Measurements from ENCODE around the gene LACTB. TPM values are rescaled to one million over a fixed set of nuclear protein-coding genes. Genes with fewer than 3 reads are reported as not detected.

Gene LACTB
- total and polyA plus RNA-seq, 4 donors: 13.2 to 25.3 (median 19.1) TPM

GRCh38 chr15:63082366-63082765 lies 39.3 kb upstream of the LACTB start:
- Histone ChIP-seq H3K4me1 (ENCODE audit: control insufficient read depth in 4 of 4, insufficient read depth in 4 of 4, low read length in 3 of 4) (no peaks in the 10 kb centered on the region), H3K27ac (ENCODE audit: low read depth in 1 of 2, low read length in 2 of 2) (no peak overlapping the region), H3K4me3 (ENCODE audit: low read depth in 1 of 3, low read length in 3 of 3) (no peak overlapping the region), H3K36me3 (ENCODE audit: control insufficient read depth in 4 of 4, insufficient read depth in 3 of 4, low read depth in 1 of 4, low read length in 3 of 4) (no peaks in the 10 kb centered on the region), H3K9ac (ENCODE audit: low read depth in 1 of 2, low read length in 2 of 2) (no peak overlapping the region), H3K9me3 (ENCODE audit: control insufficient read depth in 4 of 4, low read length in 3 of 4) (no peaks in the 10 kb centered on the region), H3K27me3 (ENCODE audit: control insufficient read depth in 4 of 4, insufficient read depth in 4 of 4, low read length in 3 of 4) (no peaks in the 10 kb centered on the region)
- DNase-seq (ENCODE audit: low spot score): no peak
- WGBS: 61% methylated on average over 4 of the region's 4 CpGs
- TF ChIP-seq FOXA1 (IDR thresholded peaks at IDR 0.05): no peak
- TF ChIP-seq, protein P1, sequence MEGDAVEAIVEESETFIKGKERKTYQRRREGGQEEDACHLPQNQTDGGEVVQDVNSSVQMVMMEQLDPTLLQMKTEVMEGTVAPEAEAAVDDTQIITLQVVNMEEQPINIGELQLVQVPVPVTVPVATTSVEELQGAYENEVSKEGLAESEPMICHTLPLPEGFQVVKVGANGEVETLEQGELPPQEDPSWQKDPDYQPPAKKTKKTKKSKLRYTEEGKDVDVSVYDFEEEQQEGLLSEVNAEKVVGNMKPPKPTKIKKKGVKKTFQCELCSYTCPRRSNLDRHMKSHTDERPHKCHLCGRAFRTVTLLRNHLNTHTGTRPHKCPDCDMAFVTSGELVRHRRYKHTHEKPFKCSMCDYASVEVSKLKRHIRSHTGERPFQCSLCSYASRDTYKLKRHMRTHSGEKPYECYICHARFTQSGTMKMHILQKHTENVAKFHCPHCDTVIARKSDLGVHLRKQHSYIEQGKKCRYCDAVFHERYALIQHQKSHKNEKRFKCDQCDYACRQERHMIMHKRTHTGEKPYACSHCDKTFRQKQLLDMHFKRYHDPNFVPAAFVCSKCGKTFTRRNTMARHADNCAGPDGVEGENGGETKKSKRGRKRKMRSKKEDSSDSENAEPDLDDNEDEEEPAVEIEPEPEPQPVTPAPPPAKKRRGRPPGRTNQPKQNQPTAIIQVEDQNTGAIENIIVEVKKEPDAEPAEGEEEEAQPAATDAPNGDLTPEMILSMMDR (IDR thresholded peaks at IDR 0.05; ENCODE audit: low read depth, low read length, missing input control): no peak
- TF ChIP-seq, protein P2, sequence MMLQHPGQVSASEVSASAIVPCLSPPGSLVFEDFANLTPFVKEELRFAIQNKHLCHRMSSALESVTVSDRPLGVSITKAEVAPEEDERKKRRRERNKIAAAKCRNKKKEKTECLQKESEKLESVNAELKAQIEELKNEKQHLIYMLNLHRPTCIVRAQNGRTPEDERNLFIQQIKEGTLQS (IDR thresholded peaks at IDR 0.05): no peak
- TF ChIP-seq JUND (IDR thresholded peaks at IDR 0.05): no peak
- no peak for TF ChIP-seq NR2F2 (IDR thresholded peaks at IDR 0.05)
- no peak for TF ChIP-seq RXRA (IDR thresholded peaks at IDR 0.05)
- TF ChIP-seq, protein P3, sequence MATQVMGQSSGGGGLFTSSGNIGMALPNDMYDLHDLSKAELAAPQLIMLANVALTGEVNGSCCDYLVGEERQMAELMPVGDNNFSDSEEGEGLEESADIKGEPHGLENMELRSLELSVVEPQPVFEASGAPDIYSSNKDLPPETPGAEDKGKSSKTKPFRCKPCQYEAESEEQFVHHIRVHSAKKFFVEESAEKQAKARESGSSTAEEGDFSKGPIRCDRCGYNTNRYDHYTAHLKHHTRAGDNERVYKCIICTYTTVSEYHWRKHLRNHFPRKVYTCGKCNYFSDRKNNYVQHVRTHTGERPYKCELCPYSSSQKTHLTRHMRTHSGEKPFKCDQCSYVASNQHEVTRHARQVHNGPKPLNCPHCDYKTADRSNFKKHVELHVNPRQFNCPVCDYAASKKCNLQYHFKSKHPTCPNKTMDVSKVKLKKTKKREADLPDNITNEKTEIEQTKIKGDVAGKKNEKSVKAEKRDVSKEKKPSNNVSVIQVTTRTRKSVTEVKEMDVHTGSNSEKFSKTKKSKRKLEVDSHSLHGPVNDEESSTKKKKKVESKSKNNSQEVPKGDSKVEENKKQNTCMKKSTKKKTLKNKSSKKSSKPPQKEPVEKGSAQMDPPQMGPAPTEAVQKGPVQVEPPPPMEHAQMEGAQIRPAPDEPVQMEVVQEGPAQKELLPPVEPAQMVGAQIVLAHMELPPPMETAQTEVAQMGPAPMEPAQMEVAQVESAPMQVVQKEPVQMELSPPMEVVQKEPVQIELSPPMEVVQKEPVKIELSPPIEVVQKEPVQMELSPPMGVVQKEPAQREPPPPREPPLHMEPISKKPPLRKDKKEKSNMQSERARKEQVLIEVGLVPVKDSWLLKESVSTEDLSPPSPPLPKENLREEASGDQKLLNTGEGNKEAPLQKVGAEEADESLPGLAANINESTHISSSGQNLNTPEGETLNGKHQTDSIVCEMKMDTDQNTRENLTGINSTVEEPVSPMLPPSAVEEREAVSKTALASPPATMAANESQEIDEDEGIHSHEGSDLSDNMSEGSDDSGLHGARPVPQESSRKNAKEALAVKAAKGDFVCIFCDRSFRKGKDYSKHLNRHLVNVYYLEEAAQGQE (IDR thresholded peaks at IDR 0.05): no peak
- TF ChIP-seq HNF4A (conservative IDR thresholded peaks at IDR 0.05): no peak
- TF ChIP-seq HNF4G (IDR thresholded peaks at IDR 0.05): no peak
- no peak for TF ChIP-seq ZBTB33 (IDR thresholded peaks at IDR 0.05)
- no peak for TF ChIP-seq TAF1 (conservative IDR thresholded peaks at IDR 0.05)

- Histone ChIP-seq H3K36me3 (ENCODE audit: control insufficient read depth in 4 of 4, insufficient read depth in 3 of 4, low read depth in 1 of 4, low read length in 3 of 4) (no peaks in the 10 kb centered on the region), H3K9me3 (ENCODE audit: control insufficient read depth in 4 of 4, low read length in 3 of 4) (no peaks in the 10 kb centered on the region), H3K27ac (ENCODE audit: low read depth in 1 of 2, low read length in 2 of 2) (no peak overlapping the region), H3K9ac (ENCODE audit: low read depth in 1 of 2, low read length in 2 of 2) (no peak overlapping the region), H3K27me3 (ENCODE audit: control insufficient read depth in 4 of 4, insufficient read depth in 4 of 4, low read length in 3 of 4) (no peaks in the 10 kb centered on the region), H3K4me3 (ENCODE audit: low read depth in 1 of 3, low read length in 3 of 3) (no peak overlapping the region), H3K4me1 (ENCODE audit: control insufficient read depth in 4 of 4, insufficient read depth in 4 of 4, low read length in 3 of 4) (no peaks in the 10 kb centered on the region)
- DNase-seq (ENCODE audit: low spot score): no peak
- WGBS: 92% methylated on average over 12 of the region's 12 CpGs
- TF ChIP-seq SP1 (IDR thresholded peaks at IDR 0.05): no peak
- TF ChIP-seq YY1 (IDR thresholded peaks at IDR 0.05): no peak
- TF ChIP-seq RAD21 (IDR thresholded peaks at IDR 0.05): no peak
- TF ChIP-seq EGR1 (IDR thresholded peaks at IDR 0.05; ENCODE audit: low read depth in 2 of 2): no peak
- TF ChIP-seq, protein P2 (IDR thresholded peaks at IDR 0.05): no peak
- TF ChIP-seq, protein P1 (IDR thresholded peaks at IDR 0.05; ENCODE audit: low read depth, low read length, missing input control): no peak
- no peak for TF ChIP-seq NR2F2 (IDR thresholded peaks at IDR 0.05)
- TF ChIP-seq MAX (IDR thresholded peaks at IDR 0.05): no peak
- TF ChIP-seq TAF1 (conservative IDR thresholded peaks at IDR 0.05): no peak
These were observed 38.6 kb upstream of the LACTB start for GRCh38 chr15:63083044-63083443.
